GM21529 (cell line): Measurements from ENCODE around the gene KIAA1755.

ENCODE experiments used
- ATAC-seq: cut with Tn5 transposase; IDR thresholded peaks from one replicate; pipeline ENCODE4 v1.9.1; 2021; ENCODE audit not compliant: unreplicated experiment

The KIAA1755 gene

GRCh38 chr20:38245753-38246152 is 14.8 kb downstream of the KIAA1755 start:
- ATAC-seq, result no peak

- ATAC-seq, result no peak
Observed at GRCh38 chr20:38243709-38244020, 16.9 kb downstream of the KIAA1755 start.

- no peak for ATAC-seq
Observed at GRCh38 chr20:38242848-38243708, 17.5 kb downstream of the KIAA1755 start.

GRCh38 chr20:38241201-38241600 is 19.3 kb downstream of the KIAA1755 start:
- no peak for ATAC-seq

GRCh38 chr20:38239441-38239840 is 21.1 kb downstream of the KIAA1755 start:
- no peak for ATAC-seq

GRCh38 chr20:38238829-38239228 is 21.7 kb downstream of the KIAA1755 start:
- no peak for ATAC-seq

GRCh38 chr20:38237381-38237780 is 23.2 kb downstream of the KIAA1755 start:
- no peak for ATAC-seq

GRCh38 chr20:38231531-38232121 is 28.9 kb downstream of the KIAA1755 start:
- no peak for ATAC-seq

GRCh38 chr20:38230957-38231526 is 29.5 kb downstream of the KIAA1755 start:
- no peak for ATAC-seq

GRCh38 chr20:38230253-38230551 is 30.3 kb downstream of the KIAA1755 start:
- ATAC-seq, result no peak

GRCh38 chr20:38229376-38230252 is 30.9 kb downstream of the KIAA1755 start:
- no peak for ATAC-seq

GRCh38 chr20:38228436-38228835 is 32.1 kb downstream of the KIAA1755 start:
- ATAC-seq, result no peak

- ATAC-seq, result no peak
Observed at GRCh38 chr20:38227420-38228360, 32.8 kb downstream of the KIAA1755 start.

GRCh38 chr20:38226553-38226952 is 34.0 kb downstream of the KIAA1755 start:
- ATAC-seq, result no peak

GRCh38 chr20:38225900-38226263 is 34.7 kb downstream of the KIAA1755 start:
- ATAC-seq, result no peak

- ATAC-seq, result no peak
Observed at GRCh38 chr20:38225240-38225899, 35.2 kb downstream of the KIAA1755 start.

GRCh38 chr20:38224531-38224930 is 36.0 kb downstream of the KIAA1755 start:
- ATAC-seq, result no peak

- ATAC-seq, result no peak
Observed at GRCh38 chr20:38223743-38224100, 36.8 kb downstream of the KIAA1755 start.

GRCh38 chr20:38222923-38223742 is 37.4 kb downstream of the KIAA1755 start:
- ATAC-seq, result no peak
